NCI-H2107 (cell line): ENCODE data around the gene RTL10.

Experiments
- DNase-seq: peaks from one replicate; lab custom pipeline; 2025; lab: John Stamatoyannopoulos, UW

The RTL10 gene, protein sequence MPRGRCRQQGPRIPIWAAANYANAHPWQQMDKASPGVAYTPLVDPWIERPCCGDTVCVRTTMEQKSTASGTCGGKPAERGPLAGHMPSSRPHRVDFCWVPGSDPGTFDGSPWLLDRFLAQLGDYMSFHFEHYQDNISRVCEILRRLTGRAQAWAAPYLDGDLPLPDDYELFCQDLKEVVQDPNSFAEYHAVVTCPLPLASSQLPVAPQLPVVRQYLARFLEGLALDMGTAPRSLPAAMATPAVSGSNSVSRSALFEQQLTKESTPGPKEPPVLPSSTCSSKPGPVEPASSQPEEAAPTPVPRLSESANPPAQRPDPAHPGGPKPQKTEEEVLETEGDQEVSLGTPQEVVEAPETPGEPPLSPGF

DNA sequence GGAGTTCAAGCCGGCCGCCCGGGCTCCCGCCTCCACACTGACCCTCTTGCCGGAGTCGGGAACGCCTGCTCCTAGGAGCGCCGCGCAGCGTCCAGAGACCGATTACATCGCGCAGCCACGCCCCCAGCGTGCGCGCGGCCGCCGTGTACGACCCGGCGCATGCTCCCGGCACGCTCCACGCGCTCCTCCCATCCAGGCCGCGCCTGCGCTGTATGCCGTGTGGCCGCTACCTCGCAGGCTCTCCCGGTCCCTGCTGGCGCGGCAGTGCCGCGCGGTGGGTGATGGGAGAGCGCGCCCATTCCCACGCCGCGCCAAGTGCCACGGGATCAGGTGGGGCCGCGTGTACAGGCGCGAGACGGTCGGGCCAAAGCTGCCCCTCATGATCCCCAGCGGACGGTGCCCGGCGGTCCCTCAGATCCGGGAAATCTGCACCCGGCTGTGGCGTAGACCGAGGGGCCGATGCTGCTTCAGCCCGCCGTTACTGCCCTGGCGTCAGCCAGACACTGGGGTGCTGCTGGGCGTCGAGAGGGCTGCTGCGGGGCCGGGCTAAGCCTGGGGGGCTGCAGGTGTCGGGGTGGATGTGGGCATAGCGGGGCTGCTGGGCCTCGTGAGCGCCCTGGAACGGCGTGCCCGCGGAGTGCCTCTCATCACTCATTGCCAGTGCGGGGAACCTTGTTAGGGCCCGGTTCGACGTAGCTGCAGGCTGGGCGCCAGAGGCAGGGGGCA lies at the start of gene RTL10, which contains the start of gene GNB1L:
TSS of gene RTL10 (minus strand) at position 97 of the 726 bp plus-strand sequence. CDS start 2,613 bp downstream, outside the sequence.
TSS of gene GNB1L (minus strand) at position 97 of the 726 bp plus-strand sequence. CDS start 33,519 bp downstream, outside the sequence.
- DNase-seq, result peak; percentile 83

DNA sequence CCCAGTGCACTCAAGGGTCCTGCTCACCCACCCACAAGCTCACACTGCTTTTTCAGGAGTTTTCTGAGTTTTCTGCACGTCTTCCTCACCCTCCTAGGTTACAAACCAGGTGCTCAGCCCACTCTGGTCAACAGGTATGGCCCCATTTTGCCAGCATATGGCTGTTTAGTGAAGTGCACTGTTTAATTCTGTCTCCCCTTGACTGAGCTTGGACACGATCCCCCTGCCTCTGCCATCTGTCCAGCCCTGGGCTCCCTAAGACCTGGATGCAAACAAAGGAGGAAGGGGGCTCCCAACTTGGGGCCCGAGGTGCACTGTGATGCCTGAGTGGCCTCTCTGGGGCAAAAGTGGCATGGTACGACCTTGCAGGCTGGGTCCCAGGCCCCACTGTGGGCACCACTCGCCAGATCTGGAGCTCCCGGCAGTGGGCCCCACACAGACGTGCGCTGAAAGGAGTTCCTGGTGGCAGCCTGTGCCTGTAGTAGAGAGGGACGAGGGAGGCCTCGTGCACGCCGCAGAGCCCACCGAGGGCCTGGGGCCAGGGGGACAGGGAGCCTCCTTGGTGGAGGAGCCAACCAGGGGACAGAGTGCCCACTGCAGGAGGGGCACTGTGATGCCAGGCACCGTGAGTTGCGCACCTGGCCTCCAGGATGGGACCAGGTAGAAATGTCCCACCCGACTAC lies 49.6 kb upstream of the RTL10 start:
- no peak for DNase-seq

DNA sequence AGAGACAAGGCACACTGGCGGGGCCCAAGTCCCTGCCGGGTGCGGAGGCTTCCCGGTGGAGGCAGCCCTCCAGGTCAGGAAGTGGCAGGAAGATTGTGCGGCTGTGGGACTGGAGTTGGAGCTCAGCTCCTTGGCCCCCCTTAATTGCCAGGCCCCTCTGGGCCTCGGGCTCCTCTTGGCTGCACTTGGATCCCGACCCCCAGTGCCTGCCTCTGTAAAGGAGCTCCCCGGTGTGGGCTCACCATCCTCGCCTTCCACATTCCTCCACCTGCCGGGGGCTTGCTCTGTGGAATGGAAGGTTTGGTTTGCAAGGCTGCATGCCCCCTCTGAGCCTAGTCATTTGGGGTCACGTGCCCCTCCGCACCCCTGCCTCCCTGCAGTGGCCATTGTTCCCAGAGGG lies 48.8 kb upstream of the RTL10 start:
- no peak for DNase-seq

DNA sequence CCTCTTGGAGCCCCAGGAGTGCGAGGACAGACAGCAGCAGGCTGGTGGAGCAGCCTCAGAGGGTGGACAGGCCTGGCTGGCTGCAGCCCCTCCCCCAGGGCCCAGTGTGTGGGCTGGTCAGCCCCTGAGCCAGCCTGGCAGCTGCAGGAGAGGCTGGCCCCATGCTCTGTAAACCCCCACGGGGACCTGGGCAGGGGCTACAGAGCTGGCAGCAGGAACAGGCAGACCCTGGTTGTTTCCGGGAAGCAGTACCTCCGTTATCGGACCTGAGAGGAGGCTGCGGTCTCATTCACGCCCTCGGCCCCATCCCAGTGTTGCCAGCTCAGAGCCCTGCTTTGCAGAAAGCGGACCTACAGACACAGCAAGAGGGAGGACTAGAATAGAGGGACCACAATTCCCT lies 48.4 kb upstream of the RTL10 start:
- DNase-seq, result no peak

DNA sequence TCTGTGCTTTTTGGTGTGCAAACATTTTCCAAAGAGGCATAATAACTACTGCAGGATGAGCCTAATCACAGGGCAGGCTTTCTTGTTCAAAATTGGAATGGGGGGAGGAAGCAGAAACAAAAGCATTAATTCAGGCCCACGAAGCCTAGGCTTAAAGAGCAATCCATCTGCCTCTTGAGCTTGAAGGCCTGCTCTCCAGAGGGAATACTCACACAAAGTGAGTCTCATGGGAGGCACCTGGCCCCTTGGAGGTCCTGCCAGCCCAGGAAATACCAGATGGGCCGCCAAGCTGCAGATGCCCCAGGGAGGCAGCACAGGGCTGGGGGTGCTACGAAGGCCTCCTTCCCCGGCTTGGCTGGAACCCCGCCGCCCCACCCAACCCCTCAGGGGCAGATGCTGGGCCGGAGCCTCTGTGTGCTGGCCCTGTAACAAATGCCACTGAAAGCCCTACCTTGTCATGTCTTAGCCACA lies 47.6 kb upstream of the RTL10 start:
- peak; percentile 50 for DNase-seq

DNA sequence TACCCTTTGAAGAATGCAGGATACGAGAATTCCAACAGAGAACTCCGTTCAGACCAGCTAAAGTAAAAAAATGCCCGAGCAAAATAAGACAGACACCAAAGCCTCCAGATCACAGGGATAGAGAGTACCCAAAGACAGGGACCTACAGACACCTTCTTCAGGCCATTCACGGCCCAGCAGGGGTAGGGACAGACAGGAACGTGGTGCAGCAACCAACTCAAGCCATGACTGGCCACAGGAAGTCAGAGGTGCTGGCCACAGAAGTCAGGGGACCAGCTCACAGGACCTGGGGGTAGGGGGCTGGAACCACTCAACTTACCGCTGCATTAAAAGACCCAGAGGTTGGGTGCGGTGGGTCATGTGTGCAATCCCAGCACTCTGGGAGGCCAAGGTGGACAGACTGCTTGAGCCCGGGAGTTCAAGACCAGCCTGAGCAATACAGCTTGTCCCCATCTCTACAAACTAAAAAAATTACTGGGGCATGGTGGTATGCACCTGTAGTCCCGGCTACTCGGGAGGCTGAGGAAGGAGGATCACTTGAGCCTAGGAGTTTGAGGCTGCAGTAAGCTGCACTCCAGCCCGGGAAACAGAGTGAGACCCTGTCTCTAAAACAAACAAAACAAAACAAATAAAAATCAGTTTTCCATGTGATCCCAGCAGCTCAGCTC lies 47.0 kb upstream of the RTL10 start:
- DNase-seq, result no peak

DNA sequence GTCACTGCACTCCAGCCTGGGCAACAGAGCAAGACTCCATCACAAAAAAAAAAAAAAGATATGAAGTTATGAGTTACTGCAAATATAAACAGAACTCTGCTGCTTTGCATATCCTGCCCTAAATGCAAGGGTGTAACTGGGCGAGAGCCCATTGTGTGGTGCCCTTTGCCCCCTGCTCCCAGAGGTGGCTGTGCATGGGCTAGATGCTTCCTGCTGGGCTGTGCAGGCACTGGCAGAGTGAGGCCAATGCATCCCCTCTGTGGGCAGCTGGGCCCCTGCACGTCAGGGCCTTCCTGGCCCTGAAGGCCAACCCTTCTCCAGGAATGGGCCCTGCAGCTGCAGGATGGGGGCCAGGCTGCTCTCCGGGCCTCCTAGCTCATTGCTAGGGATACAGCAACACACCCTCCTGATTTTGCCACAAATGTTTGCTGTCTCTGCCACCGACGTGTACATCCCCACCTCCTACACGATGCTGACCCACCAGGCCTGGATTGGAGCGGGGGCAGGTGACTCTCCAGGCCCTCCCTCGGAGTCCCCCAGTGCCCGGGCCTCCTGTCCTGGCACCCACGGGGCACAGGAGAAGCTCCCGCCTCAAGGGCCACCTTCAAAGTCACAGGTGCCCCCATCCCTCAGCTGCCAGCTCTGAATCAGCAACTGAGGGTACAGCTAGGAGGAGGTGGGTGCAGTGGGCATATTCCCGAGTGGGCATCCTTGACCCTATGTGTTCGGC lies 46.2 kb upstream of the RTL10 start:
- no peak for DNase-seq

DNA sequence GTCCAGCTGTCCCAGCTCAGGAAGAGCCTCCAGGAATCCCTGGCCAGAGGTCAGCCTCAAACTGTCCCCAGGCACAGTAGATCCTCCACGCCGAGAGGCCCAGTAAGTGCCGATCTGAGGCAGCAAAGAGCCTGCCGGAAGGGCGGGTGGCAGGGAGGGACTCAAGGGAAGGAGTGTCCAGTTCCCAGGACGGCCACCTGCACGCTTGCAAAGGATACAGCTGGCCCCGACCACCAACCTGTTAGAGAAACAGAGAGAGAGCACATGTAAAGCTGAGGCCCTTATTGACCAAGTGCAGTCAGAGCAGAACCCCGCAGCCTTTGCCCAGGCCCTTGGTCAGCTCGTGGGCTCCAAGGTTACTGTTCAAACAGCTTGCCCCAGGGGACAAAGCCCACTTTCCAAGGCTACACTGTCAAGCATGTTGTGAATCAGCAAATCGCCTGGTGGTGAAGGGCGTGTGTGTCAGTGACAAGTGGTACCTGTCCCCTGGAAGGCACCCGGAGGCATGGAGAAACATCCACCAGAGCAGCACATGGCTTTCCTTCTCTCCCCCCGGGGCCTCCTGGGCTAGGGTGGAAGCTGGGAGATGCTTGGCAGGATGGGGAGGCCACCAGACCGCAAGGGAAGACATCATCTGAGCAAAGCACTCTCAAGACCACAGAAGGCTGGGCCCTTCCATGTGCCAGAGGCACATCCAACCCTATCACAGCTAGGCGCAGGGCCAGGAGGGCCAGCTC lies 44.3 kb upstream of the RTL10 start:
- no peak for DNase-seq

DNA sequence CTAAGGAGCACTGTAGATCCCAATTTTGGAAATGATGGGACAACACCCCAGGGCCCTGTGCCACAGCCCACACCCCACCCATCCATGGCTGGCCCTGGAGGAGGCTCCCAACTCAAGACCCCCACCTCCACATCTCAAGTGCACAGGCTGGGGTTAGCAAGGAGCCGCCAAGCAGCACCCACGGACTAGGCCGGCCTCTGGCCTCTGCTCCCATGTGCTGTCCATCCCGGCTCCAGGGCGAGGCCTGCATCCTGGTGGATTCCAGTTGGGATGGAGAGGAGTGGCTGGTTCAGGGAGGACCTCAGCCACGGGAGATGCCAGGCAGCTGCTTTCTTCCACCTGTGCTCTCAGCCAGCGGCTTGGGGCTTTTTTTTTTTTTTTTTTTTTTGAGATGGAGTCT lies 43.5 kb upstream of the RTL10 start:
- no peak for DNase-seq

DNA sequence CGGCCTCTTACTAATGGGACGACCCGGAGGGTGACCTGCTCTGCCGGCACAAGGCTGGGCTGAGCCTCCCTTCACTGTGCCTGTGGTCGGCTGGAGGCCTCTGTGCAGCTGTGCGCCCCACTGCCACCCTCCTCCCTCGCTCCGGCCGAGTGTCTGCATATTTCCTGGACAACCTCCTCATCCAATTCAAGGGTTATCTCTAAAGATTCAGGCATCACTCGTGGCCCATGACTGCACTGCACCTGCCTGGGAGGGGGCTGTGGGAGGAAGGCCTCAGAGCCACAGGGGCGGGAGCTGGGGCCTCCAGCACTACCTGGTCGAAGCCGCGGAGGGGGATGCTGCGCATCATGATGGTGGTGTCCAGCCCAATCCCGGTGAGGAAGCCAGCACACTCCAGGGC lies 43.1 kb upstream of the RTL10 start:
- no peak for DNase-seq

DNA sequence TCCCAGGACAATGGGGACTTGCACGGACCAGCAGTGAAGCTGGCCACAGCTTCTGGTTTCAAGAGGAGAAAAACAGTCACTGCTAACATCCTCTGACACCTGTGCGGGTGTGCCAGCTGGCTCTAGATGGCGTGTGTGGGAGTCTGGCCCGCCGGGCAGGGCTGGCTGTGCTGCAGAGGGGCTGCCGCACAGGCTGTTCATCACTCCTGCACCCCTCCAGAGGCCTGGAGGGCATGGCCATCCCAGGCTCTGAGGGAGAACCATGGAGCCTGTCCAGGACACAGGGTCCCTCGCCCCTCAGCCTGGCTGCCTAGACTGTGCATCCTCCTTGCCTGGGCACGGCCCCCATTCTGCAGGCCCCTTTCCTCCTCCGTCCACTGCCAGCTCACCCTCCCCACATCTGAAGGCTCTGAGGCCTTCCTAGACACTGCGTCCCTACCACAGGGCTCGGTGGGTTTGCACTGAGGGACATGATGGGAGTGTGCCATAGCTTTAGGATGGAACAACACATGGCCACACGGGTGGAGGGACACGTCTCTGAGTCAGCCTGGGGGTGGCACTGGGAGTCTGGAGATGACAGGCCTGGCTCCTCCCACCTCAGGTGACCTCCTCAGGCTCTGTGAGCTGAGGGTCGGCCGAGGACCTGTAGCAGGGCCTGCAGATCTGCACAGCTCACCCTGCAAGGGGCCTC lies 42.1 kb upstream of the RTL10 start:
- DNase-seq, result no peak

DNA sequence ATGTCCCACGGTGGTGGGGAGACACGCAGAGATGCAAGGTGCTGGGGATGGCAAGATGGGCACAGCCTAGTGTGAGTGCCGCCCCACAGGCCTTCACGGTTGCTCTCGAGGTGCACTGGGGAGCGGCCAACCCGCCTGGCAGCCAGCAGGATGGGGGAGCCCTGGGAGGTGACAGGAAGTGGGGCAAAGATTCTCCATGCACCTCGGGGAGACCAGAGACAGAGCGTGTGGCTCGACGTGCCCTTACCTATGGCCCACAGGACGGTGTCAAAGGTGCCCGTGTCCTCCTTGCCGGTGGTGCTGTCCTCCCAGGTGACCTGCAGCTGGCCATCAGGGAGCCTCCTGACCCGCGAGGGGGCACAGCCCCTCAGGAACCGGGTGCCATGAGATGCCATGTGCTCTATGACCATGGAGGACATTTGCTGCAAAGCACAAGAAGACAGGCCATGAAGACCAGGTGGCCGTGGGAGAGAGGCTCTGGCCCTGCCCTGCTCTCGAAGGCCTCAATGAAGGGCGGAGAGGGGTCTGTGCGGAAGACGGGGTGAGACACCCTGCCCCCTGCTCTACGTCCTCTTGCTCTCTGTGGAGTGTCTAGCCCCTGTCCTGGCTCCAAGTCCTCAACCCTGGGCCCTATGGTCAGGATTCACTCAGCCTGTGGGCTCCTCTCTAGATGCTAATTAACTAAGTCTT lies 40.6 kb upstream of the RTL10 start:
- no peak for DNase-seq

DNA sequence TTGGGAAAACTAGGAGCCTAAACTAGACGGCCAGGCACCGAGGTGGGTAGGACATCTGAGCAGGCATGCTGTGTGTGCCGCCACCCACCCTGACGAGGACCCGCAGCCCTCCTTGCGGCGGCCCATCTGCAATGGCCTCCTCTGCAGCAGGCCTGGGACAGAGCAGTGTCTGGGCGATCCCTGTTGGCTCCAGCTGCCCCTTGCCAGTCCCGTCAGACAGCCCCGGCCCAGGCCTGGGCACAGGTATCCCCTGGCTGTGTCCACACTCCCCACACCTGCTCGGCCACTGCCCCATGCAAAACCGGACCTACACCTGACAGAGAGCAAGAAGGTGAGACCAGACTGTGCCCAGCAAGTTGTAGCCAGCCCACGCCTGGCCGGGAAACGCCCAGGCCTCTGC lies 38.7 kb upstream of the RTL10 start:
- DNase-seq, result no peak

DNA sequence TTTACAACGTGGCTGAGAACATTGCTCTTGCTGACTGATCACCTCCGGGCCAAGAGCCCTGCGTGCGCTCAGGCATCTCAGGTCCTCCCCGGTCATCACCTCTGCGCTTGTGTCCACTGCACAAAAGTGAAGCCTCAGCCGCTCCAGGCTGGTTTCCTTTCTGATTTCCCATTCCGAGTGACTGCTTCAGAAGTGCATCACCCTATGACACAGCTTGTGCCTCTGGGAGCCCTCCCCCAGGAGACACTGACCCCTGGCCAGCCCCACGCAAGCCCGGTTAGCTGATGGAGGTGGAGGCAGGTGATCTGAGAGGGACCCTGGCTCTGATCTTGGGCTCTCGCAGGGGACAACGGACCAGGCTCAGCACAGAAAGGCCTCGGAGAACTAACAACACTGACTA lies 38.3 kb upstream of the RTL10 start:
- no peak for DNase-seq

DNA sequence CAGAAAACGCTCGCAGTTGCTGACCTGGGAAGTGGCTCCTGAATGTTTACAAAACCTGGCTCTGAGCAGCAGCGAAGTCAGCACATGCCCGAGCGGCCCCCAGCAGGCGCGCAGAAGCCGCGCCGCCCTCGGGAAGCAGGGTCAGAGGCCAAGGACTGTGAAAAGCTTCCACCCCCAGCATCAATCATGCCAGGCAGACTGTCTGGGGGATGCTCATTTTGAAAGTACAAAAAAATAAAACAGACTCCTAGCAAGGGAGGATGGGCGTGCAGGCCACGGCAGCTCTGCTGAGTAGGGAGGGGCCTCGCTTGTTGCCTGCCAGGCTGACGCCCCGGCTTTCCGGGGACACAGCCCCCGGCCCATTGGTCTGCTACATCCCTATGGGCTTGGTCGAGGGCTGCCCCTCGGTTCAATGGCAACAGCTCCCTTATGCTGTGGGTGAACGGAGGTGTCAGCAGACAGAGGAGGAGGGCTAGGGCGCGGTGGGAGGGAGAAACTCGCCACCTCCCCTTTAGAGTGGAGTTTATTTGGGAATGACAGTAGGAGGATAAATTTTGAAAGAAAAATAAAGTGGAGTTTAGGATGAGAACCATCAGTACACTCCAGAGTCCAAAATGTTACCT lies 37.7 kb upstream of the RTL10 start:
- DNase-seq, result no peak

DNA sequence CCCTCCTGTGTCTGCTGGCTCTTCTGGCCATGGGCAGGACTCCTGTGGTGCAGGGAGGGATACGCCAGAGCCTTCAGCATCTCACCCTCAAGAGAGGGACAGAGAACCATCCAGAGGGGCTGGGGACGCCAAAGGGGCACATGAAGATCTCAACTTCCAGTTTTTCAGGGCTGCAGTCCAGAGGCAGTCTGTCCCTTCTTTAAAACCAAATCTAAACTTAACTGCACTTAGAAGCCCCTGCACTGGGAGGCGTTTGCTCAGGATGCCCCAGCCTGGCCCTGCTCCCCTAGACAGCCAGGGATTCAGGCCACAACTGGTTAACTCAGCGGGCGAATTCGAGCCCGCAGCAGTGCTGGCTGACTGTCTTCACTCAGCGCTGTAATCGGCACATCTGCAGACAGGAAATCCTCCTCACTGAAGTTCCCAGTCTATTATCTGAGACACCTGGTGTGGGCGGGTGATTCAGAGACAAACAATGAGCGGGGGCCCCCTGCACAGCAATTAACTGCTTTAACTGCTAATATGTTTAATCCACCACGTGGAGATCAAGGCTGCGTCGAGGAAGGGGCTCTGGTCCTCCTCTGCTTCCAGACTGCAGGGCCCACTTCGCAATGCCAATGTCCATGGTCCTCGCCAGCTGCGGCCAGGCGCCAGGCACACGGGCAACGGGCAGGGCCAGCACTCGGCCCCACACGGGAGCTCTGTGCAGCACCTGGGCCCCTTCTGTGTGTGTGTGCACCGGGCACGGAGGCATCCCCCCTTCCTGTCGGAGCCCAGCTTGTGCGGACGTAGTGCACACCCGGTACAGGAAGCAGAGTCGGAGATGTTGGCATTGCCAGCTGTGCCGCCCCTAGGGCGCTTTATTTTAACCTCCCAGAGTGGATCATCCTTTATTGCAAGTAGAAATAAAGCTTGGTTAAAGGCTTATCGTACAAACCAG lies 36.9 kb upstream of the RTL10 start:
- no peak for DNase-seq

DNA sequence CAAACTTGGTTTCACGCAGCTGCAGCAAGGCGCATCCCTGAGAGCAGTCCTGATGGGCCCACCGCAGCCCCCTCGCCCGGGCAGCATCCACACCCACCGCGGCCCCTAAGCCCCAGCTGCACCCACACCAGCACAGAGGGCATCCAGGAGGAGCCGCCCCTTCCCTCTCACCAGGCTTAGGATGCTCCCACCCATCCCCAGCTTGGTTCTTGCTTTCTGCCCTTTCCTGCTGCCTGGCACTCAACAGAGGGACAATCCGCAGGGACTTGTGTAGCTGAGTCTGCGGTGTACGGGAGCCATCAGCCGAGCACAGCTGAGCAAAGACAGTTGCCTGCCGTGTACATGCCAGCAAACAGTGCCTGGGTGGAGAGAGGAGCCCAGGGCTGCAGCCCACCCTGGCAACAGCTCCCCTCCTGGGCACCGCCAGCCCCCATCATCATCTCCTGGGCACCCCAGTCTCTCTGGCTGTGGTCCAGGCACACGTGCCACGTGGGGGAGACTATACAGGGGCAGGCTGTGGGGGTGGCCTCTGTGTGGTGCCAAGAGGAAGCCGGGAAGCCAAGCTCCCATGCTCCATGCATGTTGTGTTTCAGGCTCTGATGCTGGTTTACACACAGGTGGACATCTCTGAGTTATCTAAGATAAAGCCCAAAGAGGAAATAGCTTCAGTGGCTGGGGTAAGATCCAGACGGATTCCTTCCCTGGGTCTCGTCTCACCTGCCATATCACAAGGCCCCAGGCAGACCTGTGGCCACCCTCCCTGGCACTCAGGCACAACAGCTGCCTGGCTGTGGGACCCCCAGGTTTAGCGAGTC lies 36.0 kb upstream of the RTL10 start:
- no peak for DNase-seq
